Amniotic epithelial cell (primary cell): ENCODE measurements around the gene ZNF526.

Experiments used
- DNase-seq: peaks from one replicate; pipeline ENCODE4 v3.0.0-alpha.2; 2010; ENCODE audit warnings: low read depth

The ZNF526 gene

GRCh38 chr19:42224940-42225717 lies 5.0 kb downstream of the ZNF526 start:
- no peak for DNase-seq

GRCh38 chr19:42225718-42226292 lies 5.7 kb downstream of the ZNF526 start:
- DNase-seq: no peak

GRCh38 chr19:42226886-42227285 lies 6.8 kb downstream of the ZNF526 start:
- DNase-seq: no peak

GRCh38 chr19:42228641-42229040 lies 8.5 kb downstream of the ZNF526 start:
- DNase-seq: no peak

DNA sequence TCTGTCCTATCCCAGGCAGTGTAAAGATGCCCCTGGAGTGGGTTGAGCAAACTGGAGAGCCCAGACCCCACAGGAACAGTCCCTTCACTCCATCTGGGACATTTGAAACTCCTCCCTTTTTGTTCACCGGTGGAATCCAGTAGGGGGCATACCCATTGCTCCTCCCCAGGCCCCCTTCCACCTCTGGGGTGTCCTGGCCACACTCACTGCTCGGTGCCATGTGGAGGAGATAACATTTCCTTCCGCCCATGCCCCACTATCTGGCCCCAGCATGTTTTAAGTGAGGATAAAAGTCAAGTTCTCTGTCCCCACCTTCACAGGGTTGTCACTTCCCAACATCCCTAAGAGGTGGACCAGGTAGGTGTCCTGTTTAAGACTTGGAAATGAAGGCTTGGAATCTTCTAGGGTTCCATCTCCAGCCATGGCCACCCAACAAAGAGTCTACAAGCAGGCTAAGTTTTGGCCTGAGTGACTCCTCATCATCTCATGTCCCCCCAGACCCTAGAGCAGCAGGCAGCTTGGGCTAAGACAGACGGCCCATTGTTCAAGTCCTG lies 9.3 kb downstream of the ZNF526 start:
- no peak for DNase-seq

- DNase-seq: peak; percentile 73
Observed at GRCh38 chr19:42229855-42230351, 9.8 kb downstream of the ZNF526 start.

DNA sequence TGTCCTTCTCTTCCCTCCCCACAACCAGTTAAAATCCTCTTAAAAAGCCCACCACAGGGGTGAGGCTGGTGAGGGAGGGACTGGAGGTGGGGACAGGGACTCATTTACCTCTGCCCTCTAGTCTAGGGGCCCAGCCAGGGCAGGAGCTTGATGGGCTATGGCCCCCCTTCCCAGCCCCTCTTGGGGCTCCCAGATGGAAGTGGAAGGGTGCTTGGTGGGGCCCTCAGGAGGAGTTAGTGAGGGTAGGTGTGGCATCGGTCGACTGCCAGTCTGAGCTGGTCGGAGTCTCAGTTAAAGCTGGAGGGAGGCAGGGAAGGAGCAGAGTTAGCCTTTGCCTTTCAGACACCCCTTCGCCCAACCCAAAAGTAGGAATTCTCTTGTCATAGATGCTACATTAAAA lies 10.5 kb downstream of the ZNF526 start:
- no peak for DNase-seq

- no peak for DNase-seq
Observed at GRCh38 chr19:42232435-42232834, 12.3 kb downstream of the ZNF526 start.

DNA sequence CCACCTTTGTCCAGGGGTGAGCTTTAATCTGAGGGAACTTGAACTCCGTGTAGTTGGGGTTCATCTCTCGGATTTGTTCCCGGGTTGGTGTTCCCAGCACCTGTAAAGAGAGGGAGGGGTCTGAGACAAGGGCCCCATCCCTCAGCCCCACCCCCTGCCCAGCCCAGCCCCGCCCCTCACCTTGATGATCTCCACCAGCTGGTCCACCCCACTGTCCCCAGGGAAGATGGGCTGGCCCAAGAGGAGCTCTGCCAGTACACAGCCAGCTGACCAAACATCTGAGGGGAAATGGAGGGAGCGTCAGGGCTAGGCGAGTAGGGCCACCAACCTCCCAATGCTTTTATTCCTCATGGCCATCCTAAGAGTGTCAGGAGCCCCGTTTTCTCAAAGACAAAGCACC lies 13.0 kb downstream of the ZNF526 start:
- no peak for DNase-seq

DNA sequence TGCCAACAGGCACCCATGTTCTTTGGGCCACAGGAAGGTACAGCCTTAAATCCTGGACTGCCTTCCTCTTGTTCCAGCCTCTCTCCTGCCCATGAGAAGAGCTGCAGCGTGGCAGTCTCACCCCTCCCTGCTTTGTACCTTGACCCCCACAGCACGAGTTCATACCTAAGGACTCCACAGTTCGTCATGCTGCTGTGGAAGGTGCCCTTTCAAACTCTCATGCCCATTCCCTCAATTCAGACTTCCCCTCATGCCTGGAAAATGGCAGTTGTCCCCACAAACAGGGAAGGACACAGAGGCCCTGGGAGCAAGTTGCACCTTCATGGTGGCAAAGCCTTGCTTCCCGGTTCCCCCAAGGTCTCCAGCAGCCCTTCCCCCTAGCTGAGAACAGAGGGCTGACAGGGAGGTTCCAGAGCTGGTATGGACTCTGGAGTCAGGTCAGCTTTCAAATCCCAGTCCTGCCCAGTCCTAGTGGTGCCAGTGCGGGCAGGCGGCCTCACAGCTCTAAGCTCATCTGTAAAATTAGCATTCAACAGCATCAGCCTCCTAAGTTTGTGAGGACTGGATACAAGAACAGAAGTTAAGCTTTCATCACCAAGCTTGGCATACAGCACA lies 13.7 kb downstream of the ZNF526 start:
- DNase-seq: no peak

GRCh38 chr19:42234364-42234763 lies 14.3 kb downstream of the ZNF526 start:
- DNase-seq: no peak

- DNase-seq: no peak
Observed at GRCh38 chr19:42235181-42235580, 15.1 kb downstream of the ZNF526 start.

DNA sequence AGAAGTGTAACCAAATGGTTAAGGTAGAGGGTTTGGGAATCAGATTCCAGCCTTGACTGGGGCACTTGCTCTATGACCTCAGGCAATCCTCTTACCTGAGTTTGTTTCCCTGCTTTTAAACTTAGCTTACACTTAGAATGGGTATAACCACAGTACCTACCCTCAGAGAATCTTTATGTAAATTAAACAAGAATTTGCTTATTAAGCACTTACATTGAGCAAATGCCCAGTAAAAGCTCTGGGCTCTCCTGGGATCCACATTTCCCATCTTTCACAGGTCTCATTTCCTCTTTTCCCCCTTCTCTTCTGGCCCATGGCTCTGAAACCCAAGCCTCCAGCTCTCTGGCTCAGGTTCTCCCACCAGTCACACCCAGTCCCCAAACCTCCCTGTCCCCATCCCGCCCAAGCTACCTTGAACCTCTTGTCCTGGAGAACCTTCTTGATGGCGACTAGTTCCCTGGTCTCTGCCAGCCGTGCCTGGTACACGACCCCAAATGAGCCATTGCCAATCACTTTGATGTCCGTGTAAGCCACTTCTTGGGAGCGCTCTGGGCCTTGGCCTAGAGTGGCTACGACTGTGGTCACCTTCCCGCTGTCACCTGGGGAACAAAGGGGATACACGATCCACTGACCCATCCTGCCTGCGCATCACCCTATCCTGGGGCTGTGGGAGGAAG lies 19.6 kb downstream of the ZNF526 start:
- DNase-seq: no peak

DNA sequence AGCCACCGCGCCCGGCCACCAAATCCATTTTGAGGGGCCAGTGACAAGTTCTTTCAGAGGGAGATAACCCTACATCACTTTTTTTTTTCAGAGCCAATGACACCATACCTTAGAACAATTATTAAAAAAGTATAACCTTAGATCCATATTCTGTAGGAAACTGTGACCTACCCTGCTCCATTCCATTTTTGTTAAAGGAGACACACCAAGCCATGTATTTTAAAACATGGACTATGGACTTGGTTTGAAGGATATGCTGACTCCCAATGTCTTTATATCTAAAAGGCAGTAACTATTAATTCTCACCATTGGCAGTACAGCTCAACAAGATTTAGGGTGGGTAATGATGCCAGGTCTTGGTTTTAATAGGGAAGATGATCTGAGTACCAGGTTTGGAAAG lies 21.2 kb downstream of the ZNF526 start:
- DNase-seq: no peak

GRCh38 chr19:42242069-42242511 lies 22.0 kb downstream of the ZNF526 start:
- peak; percentile 13 for DNase-seq

- peak; percentile 100 for DNase-seq
Observed at GRCh38 chr19:42242512-42243409, 22.6 kb downstream of the ZNF526 start, which contains the start of gene GSK3A. GSK3A (minus strand) TSS chr19:42242602; CDS start chr19:42242465, 137 bp downstream.

DNA sequence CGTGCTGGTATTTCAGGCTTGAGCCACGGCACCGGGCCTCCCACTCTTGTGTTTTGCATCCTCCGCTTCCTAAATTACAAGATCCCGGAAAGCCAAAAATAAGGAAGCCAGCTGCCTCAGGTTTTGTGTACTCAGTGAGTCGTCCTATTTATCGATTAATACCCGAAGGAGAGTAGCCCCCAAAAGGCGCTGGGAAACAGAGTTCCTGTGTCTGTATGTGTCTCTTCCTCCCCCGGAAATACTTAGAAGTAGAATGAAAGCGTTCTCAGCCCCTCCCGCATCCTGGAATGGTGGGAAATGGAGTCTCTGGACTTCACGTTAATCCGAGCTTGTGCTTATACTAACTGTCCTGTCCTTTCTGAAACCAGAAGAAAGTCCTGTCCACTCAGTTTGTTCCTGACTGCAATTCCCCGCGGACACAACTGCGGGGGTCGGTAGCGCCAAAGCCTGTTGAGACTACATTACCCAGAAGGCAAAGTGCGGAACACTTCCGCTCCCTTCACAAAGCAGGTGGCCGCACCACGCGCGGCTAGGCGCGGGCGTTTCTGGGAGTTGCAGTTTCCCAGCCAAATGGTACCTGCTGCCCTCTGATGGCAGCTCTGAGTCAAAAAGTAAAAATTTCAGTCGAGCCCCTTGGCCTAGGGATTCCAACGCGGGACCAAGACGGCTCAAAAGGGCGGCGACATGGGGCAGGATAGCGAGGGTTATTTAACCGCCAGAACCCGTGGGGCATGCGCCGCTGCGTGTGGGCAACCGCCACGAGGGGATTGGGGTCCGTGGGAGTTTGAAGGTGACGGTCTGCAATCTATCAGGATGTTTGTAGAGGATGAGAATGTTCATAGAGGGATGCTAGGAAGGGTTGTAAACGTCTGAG lies 24.5 kb downstream of the ZNF526 start:
- DNase-seq: peak; percentile 91

DNA sequence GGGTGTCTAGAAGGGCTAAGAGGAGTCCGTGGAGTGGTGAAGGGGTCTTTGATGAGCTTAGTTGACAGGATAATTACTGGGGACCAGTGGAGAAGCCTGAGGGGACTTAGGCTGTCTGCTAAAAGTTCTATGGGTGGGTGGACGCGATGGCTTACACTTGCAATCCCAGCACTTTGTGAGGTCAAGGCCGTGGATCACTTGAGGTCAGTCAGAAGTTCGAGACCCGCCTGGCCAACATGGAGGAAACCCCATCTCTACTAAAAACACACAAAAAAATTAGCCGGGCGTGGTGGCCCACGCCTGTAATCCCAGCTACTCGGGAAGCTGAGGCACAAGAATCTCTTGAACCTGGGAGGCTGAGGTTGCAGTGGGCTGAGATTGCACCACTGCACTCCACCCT lies 25.1 kb downstream of the ZNF526 start:
- no peak for DNase-seq

DNA sequence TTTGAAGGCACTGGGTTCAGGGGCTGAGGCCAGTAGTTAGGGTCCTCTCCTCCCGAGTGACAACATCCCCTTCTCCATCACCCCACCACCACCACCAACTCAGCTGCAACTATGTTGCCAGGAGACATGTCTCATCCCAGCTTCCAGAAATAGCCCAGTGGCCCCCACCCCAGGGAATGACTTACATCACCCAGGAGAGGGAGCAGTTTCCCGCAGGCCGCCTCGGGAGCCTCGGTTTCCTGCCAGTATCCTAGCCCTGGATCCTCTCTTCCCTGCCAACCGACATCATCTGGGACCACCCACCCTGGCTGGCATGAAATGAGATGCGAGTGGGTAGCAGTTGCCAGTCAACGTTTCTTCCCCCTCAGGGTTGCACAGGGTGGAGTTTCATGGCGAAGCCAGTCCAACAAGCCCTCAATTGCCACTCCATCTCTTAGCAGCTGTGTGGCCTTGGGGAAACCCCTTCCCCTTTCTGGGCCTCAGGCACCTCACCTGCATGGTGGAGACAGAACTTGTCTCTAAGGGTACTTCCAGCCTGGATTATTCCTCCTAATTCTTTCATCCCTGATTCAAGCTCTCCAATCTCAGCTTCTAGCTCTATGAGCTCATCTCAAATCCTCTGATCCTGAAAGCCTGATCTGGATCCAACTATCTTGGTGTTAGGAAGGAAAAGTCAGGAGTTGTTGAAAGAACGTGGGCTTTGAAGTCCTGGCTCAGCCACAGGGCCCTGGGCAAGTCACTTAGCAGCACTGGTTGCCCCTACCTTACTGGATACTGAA lies 26.2 kb downstream of the ZNF526 start:
- peak; percentile 80 for DNase-seq
